GM19467 (cell line): ENCODE results near the gene AP4B1.
A peak's percentile ranks its signal among the peaks of the same experiment; 100 is the strongest.

Experiments used
- ATAC-seq: cut with Tn5 transposase; IDR thresholded peaks from one replicate; pipeline ENCODE4 v1.9.1; 2021; ENCODE audit warnings: mild to moderate bottlenecking, moderate library complexity; ENCODE audit not compliant: unreplicated experiment

Gene AP4B1

GRCh38 chr1:113895961-113896360 is 8.6 kb downstream of the AP4B1 start:
- no peak for ATAC-seq

- ATAC-seq: no peak
These were observed 9.5 kb downstream of the AP4B1 start for GRCh38 chr1:113895098-113895497.

GRCh38 chr1:113893267-113893666 is 11.3 kb downstream of the AP4B1 start:
- no peak for ATAC-seq

GRCh38 chr1:113891631-113892220 is 12.9 kb downstream of the AP4B1 start:
- no peak for ATAC-seq

DNA sequence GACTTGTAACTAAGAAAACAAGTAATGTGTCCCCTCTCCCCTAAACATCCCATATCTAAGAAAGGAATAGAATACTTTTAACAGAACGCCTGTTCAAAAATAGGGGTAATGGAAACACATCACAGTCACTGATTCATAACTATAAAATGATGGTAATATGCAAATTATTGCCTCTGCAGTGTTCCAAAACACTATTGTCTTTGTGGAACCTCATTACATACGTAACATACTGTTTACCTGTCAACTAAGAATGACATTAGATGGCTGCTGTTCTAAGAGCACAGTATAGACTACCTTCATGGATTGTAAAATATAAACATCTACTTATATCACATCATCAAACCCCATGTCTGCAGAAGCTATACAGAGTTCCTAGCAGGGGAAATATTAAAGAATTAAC is 13.8 kb downstream of the AP4B1 start:
- no peak for ATAC-seq

GRCh38 chr1:113887402-113888175 is 17.0 kb downstream of the AP4B1 start, which contains the start of gene BCL2L15:
BCL2L15 (minus strand) TSS chr1:113887581; CDS start chr1:113887375, 206 bp downstream.
- ATAC-seq: no peak

GRCh38 chr1:113886417-113887401 is 17.9 kb downstream of the AP4B1 start:
- no peak for ATAC-seq

DNA sequence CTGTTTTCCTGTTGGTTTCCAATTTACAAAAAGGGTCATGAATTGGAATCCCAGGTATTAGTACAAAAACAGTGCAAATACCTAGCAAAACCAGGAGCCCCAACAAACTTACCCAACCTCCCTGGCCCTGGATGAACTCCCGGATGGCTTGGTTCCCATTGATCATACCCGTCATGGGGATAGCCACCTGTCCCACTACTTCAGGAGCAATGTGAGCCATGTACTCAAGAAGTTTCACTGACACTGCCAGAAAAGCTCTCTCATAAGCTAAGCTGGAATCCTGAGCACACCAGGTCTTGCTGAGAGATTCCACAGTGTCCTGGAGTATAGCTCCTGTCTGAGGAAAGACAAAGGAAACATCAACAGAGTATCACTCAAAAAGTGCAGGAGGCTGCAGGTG is 22.9 kb downstream of the AP4B1 start:
- ATAC-seq: no peak

- ATAC-seq: no peak
These were observed 24.9 kb downstream of the AP4B1 start for GRCh38 chr1:113879739-113880038.

DNA sequence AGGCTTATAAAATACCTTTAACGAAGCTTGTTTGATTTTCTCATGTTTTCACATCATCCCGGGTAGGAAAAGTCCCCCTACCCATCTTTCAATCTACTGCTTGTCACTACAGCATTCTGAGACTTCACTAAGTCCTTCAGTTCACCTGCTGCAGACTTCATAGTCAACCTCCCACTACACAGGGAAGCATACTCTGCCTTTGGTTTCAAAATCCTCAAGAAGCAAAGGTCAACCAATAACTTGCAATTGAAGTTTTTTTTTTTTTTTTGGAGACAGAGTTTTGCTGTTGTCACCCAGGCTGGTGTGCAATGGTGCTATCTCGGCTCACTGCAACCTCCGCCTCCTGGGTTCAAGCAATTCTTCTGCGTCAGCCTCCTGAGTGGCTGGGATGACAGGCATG is 28.4 kb downstream of the AP4B1 start:
- ATAC-seq: no peak

DNA sequence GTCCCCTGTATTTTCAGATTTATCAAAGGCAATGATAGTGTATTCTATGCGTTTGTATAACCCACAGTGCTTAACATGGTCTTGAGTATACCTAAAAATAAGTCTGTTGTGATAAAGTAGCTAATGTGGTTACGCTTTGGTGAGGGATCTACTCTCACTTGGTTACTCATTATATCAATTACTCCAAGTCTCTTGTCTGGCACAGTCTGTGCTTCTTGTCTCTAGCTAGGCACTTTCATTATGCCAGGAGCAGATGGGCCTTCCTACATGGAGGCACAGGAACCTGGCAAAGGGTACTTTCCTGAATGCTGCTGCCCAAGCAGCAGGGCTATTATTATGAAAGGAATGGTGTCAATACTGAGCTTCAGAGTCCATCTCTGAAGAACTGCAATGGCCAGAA is 28.9 kb downstream of the AP4B1 start:
- peak; percentile 46 for ATAC-seq

- ATAC-seq: no peak
These were observed 30.4 kb downstream of the AP4B1 start for GRCh38 chr1:113874012-113874879.

DNA sequence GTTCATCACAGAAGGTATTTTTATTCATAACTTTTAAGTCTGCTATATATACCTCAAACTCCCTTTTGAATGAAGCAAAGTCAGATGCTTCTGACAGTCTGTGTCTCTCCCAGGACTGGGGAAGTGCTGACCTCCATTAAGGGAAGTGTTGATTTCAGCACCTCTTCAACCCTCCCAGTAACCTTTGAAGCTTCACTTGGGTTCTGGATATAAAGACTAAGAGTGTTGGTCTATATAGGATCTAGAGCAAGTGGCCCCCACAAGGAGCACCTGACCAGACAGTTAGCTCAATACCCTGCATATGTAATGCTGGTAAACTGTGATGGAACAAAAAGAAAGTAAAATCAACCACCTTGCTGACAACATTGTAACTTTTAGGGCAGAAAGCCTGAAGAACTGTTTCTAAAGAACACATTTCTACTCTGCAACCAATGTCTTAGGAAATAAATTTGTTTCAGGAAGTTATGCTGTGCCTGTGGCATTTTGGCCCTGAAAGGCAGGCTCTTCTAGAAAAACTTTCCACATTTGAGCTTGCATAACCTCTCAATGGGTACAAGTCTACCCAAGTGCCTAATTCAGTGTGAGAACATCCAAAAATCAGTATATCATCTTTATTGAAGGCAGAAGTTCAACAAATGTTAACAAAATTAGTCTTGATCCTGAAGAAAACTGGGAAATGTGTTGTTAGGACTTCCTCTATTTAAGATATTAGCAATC is 32.2 kb downstream of the AP4B1 start:
- no peak for ATAC-seq

GRCh38 chr1:113871597-113872113 is 32.9 kb downstream of the AP4B1 start, which contains the start of gene PTPN22:
PTPN22 (minus strand) TSS chr1:113871712.
- ATAC-seq: peak; percentile 84

GRCh38 chr1:113870778-113871177 is 33.8 kb downstream of the AP4B1 start:
- ATAC-seq: no peak

DNA sequence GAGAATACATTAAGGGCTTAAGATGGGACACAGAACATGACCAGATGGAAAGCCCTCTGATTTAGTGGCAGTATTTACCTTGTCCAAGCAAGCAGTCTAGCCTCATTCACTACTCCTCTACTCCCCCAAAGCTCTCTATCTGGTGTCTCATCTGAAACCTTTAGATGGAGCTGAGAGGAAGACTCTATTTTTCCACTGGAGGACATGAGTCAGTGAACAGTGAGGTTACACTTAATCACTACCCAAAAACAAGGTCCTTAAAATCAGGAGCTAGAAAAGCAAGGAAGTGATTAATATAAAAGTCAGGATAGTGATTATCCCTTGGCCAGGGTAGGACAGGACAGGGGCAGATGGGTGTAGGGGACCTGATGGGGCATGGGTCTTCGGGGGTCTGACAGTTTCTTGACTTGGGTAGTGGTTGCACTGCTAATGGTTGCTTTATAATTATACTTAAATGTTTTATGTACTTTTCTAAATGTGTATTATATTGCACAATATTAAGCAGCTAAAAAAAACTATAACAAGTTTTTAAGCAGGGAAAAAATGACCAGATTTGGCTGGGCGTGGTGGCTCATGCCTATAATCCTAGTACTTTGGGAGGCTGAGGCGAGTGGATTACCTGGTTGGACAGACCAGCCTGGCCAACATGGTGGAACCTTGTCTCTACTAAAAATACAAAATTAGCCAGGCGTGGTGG is 36.1 kb downstream of the AP4B1 start:
- ATAC-seq: no peak

GRCh38 chr1:113861641-113862040 is 43.0 kb downstream of the AP4B1 start:
- no peak for ATAC-seq

- ATAC-seq: no peak
These were observed 43.7 kb downstream of the AP4B1 start for GRCh38 chr1:113860891-113861290.
